HEK293 (cell line): Measurements from ENCODE around the gene RHOV.
"Not testable (repeated sequence)": the region's sequence is repeated elsewhere in the genome, so short reads cannot be mapped to it uniquely, and the experiment has no call there.

Source experiments
- CTCF ChIA-PET: fragments of 350-600 bp; formaldehyde crosslinking; extraction: SDS; loops from one replicate; lab custom pipeline; 2021; ENCODE audit warnings: antibody characterized with exemption; lab: Yijun Ruan, JAX
- POLR2A ChIA-PET: fragments of 300-600 bp; formaldehyde crosslinking; extraction: SDS; loops from one replicate; lab custom pipeline; 2020; ENCODE audit warnings: antibody characterized with exemption, inconsistent platforms; lab: Yijun Ruan, JAX
- H3K27ac ChIP-seq: fragments of 200-500 bp; sonication (Bioruptor generic); 2 replicates; pipeline ENCODE4 v1.5.1; 2014; ENCODE audit warnings: low read depth, low read length, control low read depth, inconsistent platforms; ENCODE audit errors: extremely low read depth
- H3K36me3 ChIP-seq, 2 experiments: fragments of 200-500 bp in 1 of 2; sonication (Bioruptor generic) in 1 of 2; 1 replicate in 1 of 2; 2 replicates in 1 of 2; pipeline ENCODE4 v1.5.1; 2014 to 2017; ENCODE audit warnings: inconsistent platforms in 2 of 2, low read length in 2 of 2; ENCODE audit not compliant: control insufficient read depth in 2 of 2, insufficient read depth in 1 of 2
- H3K4me1 ChIP-seq: fragments of 200-500 bp; sonication (Bioruptor generic); 2 replicates; pipeline ENCODE4 v1.5.1; 2014; ENCODE audit warnings: mild to moderate bottlenecking, low read length, inconsistent platforms; ENCODE audit not compliant: control insufficient read depth, insufficient read depth
- H3K4me3 ChIP-seq: 2 replicates; pipeline ENCODE4 v1.5.1; 2011; ENCODE audit warnings: low read depth, mild to moderate bottlenecking, control low read depth, low read length, moderate library complexity
- H3K9me3 ChIP-seq: fragments of 200-500 bp; sonication (Bioruptor generic); 2 replicates; pipeline ENCODE4 v1.5.1; 2014; ENCODE audit warnings: low read depth, low read length, inconsistent platforms; ENCODE audit not compliant: control insufficient read depth, insufficient read depth
- CTCF ChIP-seq: fragments of 450-650 bp; formaldehyde crosslinking; IDR thresholded peaks from 2 replicates; pipeline ENCODE4 v1.5.1; 2016; ENCODE audit warnings: missing biosample characterization, missing genetic modification characterization
- EGR2 ChIP-seq: fragments of 450-650 bp; formaldehyde crosslinking; IDR thresholded peaks from 2 replicates; pipeline ENCODE4 v1.5.1; 2016; ENCODE audit warnings: low read depth, missing biosample characterization, missing genetic modification characterization
- GLIS1 ChIP-seq: fragments of 450-650 bp; formaldehyde crosslinking; IDR thresholded peaks from 2 replicates; pipeline ENCODE4 v1.5.1; 2016; ENCODE audit warnings: missing biosample characterization, missing genetic modification characterization
- INSM2 ChIP-seq: fragments of 450-650 bp; formaldehyde crosslinking; IDR thresholded peaks from 2 replicates; pipeline ENCODE4 v1.5.1; 2016; ENCODE audit warnings: missing biosample characterization, missing genetic modification characterization
- KLF17 ChIP-seq: fragments of 450-650 bp; formaldehyde crosslinking; IDR thresholded peaks from 2 replicates; pipeline ENCODE4 v1.5.1; 2016; ENCODE audit warnings: missing biosample characterization, missing genetic modification characterization
- KLF9 ChIP-seq: fragments of 450-650 bp; formaldehyde crosslinking; IDR thresholded peaks from 2 replicates; pipeline ENCODE4 v1.5.1; 2016; ENCODE audit warnings: missing biosample characterization, missing genetic modification characterization, low read depth
- SETDB1 ChIP-seq: IDR thresholded peaks from one replicate; pipeline ENCODE4 v1.6.1; 2017; ENCODE audit warnings: mild to moderate bottlenecking, low read length, moderate library complexity, mixed read lengths; ENCODE audit not compliant: insufficient read length
- TRIM28 ChIP-seq: IDR thresholded peaks from 2 replicates; pipeline ENCODE4 v1.6.1; 2011; ENCODE audit warnings: low read length, control low read depth, borderline replicate concordance
- ZEB2 ChIP-seq: fragments of 450-650 bp; formaldehyde crosslinking; IDR thresholded peaks from 2 replicates; pipeline ENCODE4 v1.5.1; 2016; ENCODE audit warnings: missing biosample characterization, missing genetic modification characterization
- ZFHX2 ChIP-seq: fragments of 450-650 bp; formaldehyde crosslinking; conservative IDR thresholded peaks from 2 replicates; pipeline ENCODE4 v1.5.1; 2016; ENCODE audit warnings: missing biosample characterization, missing genetic modification characterization
- ZNF18 ChIP-seq: fragments of 450-650 bp; formaldehyde crosslinking; IDR thresholded peaks from 2 replicates; pipeline ENCODE4 v1.5.1; 2016; ENCODE audit warnings: missing biosample characterization, missing genetic modification characterization
- ZNF24 ChIP-seq: fragments of 450-650 bp; formaldehyde crosslinking; IDR thresholded peaks from 2 replicates; pipeline ENCODE4 v1.5.1; 2016; ENCODE audit warnings: missing biosample characterization, missing genetic modification characterization
- ZNF654 ChIP-seq: fragments of 450-650 bp; formaldehyde crosslinking; IDR thresholded peaks from 2 replicates; pipeline ENCODE4 v1.5.1; 2016; ENCODE audit warnings: low read depth, missing biosample characterization, missing genetic modification characterization
- ZNF768 ChIP-seq: fragments of 450-650 bp; formaldehyde crosslinking; IDR thresholded peaks from 2 replicates; pipeline ENCODE4 v1.5.1; 2018; ENCODE audit warnings: missing biosample characterization, mild to moderate bottlenecking, missing genetic modification characterization
- ZSCAN30 ChIP-seq: fragments of 450-650 bp; IDR thresholded peaks from 2 replicates; pipeline ENCODE4 v1.5.1; 2018; ENCODE audit warnings: missing biosample characterization, mild to moderate bottlenecking, missing genetic modification characterization, moderate library complexity
- ZSCAN5A ChIP-seq: fragments of 450-650 bp; formaldehyde crosslinking; IDR thresholded peaks from 2 replicates; pipeline ENCODE4 v1.5.1; 2016; ENCODE audit warnings: missing biosample characterization, missing genetic modification characterization

The RHOV gene

GRCh38 chr15:40867199-40867598 is 6.8 kb downstream of the RHOV start:
- TF ChIP-seq ZNF18 (tag by site-specific recombination) (no peak), SETDB1 (no peak)
- Histone ChIP-seq H3K36me3 (no peaks in the 10 kb centered on the region), H3K4me1 (no peaks in the 10 kb centered on the region), H3K4me3 (no peak overlapping the region), H3K27ac (no peak overlapping the region), H3K9me3 (no peaks in the 10 kb centered on the region)
- CTCF ChIA-PET = interaction anchor here (1.6 kb wide), 1 partner anchor 27 kb away, joined by 5 read pairs; the partner anchor contains the start of gene VPS18
- POLR2A ChIA-PET = no interaction called here

- Histone ChIP-seq H3K4me1 (no peaks in the 10 kb centered on the region), H3K9me3 (no peaks in the 10 kb centered on the region), H3K27ac (no peak overlapping the region), H3K36me3 (no peaks in the 10 kb centered on the region), H3K4me3 (no peak overlapping the region)
- TF ChIP-seq TRIM28 = no peak
- TF ChIP-seq ZNF768 (tag by site-specific recombination) = 0 out of 2 replicates have a peak, but pooled peaks have one; percentile 36
- CTCF ChIA-PET = interaction anchor here (1.0 to 2.0 kb wide), 3 partner anchors 22 to 119 kb away, joined by 3 to 8 read pairs (median 5); partner anchors contain the start of gene VPS18
- POLR2A ChIA-PET = no interaction called here
Observed at GRCh38 chr15:40863660-40864270, 10.3 kb downstream of the RHOV start.

GRCh38 chr15:40861147-40861546 is 12.9 kb downstream of the RHOV start:
- CTCF ChIA-PET = interaction anchor here (0.5 to 7.7 kb wide), 4 partner anchors 29 to 112 kb away, joined by 4 to 187 read pairs (median 60); partner anchors contain the start of gene VPS18
- TF ChIP-seq EGR2 (tag by site-specific recombination) = peak; percentile 5; the same call in 1 of the 2 replicates
- TF ChIP-seq ZFHX2 (tag by site-specific recombination) = 0 out of 2 replicates have a peak, but pooled peaks have one; percentile 6

GRCh38 chr15:40859206-40859851 is 14.7 kb downstream of the RHOV start:
- ChIA-PET POLR2A (interaction anchor here (1.0 to 3.8 kb wide), 5 partner anchors 12 to 165 kb away, joined by 3 to 49 read pairs (median 6); partner anchors contain the start of genes RAD51, RHOV and VPS18), CTCF (interaction anchor here (0.6 to 7.7 kb wide), 24 partner anchors 11 to 331 kb away, joined by 3 to 187 read pairs (median 4); partner anchors contain the start of genes PPP1R14D, SPINT1, VPS18 and ZFYVE19)
- no peaks in the 10 kb centered on the region for H3K9me3 ChIP-seq
- H3K4me1 ChIP-seq = no peaks in the 10 kb centered on the region
- no peak overlapping the region for H3K27ac ChIP-seq
- H3K4me3 ChIP-seq = no peak overlapping the region
- H3K36me3 ChIP-seq = peaks cover 0 to 21% of the 10 kb centered on the region in 2 experiments; a peak in 1 of 3 replicates
- TF ChIP-seq INSM2 (tag by site-specific recombination) = no peak
- TF ChIP-seq ZFHX2 (tag by site-specific recombination) = 0 out of 2 replicates have a peak, but pooled peaks have one; percentile 23
- 0 out of 2 replicates have a peak, but pooled peaks have one; percentile 16 for TF ChIP-seq KLF9 (tag by site-specific recombination)
- peak; percentile 41; the same call in 1 of the 2 replicates for TF ChIP-seq KLF17 (tag by site-specific recombination)
- TF ChIP-seq TRIM28 = peak; percentile 26; the same call in 1 of the 2 replicates
- TF ChIP-seq CTCF (tag by site-specific recombination) = peak; percentile 74; the same call in 1 of the 2 replicates
- 0 out of 2 replicates have a peak, but pooled peaks have one; percentile 24 for TF ChIP-seq ZSCAN30 (tag by site-specific recombination)
- TF ChIP-seq ZSCAN5A (tag by site-specific recombination) = no peak
- 0 out of 2 replicates have a peak, but pooled peaks have one; percentile 17 for TF ChIP-seq ZEB2
- 0 out of 2 replicates have a peak, but pooled peaks have one; percentile 15 for TF ChIP-seq GLIS1 (tag by site-specific recombination)
- peak; percentile 55 for TF ChIP-seq ZNF654 (tag by site-specific recombination)
- no peak for TF ChIP-seq ZNF24

More at GRCh38 chr15:40861147-40861546, 12.9 kb downstream of the RHOV start:
- not testable (repeated sequence) for H3K4me1 ChIP-seq, H3K27ac ChIP-seq, H3K4me3 ChIP-seq, H3K9me3 ChIP-seq
- H3K36me3 ChIP-seq = peaks cover 0 to 11% of the 10 kb centered on the region in 2 experiments; a peak in 1 of 3 replicates
- POLR2A ChIA-PET = interaction anchor here (0.7 to 1.8 kb wide), 3 partner anchors 12 to 31 kb away, joined by 3 to 8 read pairs (median 3); partner anchors contain the start of gene RHOV
